ENCODE measurements around the gene GALNT17.

GRCh38 chr7:71261066-71261465, 129.1 kb downstream of the GALNT17 start:
- TF ChIP-seq CTCF (IDR thresholded peaks at IDR 0.05) (no peak), POLR2A (IDR thresholded peaks at IDR 0.05) (no peak)

All from breast epithelium (tissue), 3 donors.